ENCODE data around the gene PITPNM1.

- TF ChIP-seq CTCF (IDR thresholded peaks at IDR 0.05) = no peak
- TF ChIP-seq POLR2AphosphoS5 (IDR thresholded peaks at IDR 0.05; ENCODE audit: low read depth, low read length) = no peak
- TF ChIP-seq SIN3A (IDR thresholded peaks at IDR 0.05; ENCODE audit: borderline replicate concordance, insufficient read depth, low read depth, low read length) = no peak
- no peak for TF ChIP-seq TCF7L2 (IDR thresholded peaks at IDR 0.05; ENCODE audit: low read depth, low read length)
- TF ChIP-seq REST (IDR thresholded peaks at IDR 0.05; ENCODE audit: insufficient read depth in 1 of 2, low read depth in 2 of 2, low read length in 1 of 2) = no peak
These were observed 18.7 kb upstream of the PITPNM1 start for GRCh38 chr11:67523556-67524479.

All from Panc1 (cell line).